Measurements from ENCODE around the gene IL13.
"Not testable (repeated sequence)": the region's sequence is repeated elsewhere in the genome, so short reads cannot be mapped to it uniquely, and the experiment has no call there.

Gene IL13
- 0.14 to 0.24 reads per million in 2 donors for total RNA-seq

DNA sequence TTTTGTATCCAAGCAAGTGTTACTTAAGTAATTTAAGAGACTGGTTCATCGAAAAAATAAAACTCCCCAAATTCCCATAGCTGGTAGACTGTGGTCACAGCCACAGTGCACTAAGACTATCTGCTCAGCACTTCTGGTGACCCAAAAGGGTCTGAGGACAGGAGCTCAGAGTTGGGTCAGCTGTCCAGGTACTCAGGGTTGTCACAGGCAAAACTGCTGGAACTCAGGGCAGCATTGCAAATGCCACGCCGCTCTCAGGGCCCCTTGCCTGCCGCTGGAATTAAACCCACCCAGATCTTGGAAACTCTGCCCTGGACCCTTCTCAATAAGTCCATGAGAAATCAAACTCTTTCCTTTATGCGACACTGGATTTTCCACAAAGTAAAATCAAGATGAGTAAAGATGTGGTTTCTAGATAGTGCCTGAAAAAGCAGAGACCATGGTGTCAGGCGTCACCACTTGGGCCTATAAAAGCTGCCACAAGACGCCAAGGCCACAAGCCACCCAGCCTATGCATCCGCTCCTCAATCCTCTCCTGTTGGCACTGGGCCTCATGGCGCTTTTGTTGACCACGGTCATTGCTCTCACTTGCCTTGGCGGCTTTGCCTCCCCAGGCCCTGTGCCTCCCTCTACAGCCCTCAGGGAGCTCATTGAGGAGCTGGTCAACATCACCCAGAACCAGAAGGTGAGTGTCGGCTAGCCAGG is at the start of gene IL13:
TSS of gene IL13 (plus strand) at position 498 of the 705 bp plus-strand sequence. CDS start at position 512, 14 bp downstream.
- no peak for DNase-seq

DNA sequence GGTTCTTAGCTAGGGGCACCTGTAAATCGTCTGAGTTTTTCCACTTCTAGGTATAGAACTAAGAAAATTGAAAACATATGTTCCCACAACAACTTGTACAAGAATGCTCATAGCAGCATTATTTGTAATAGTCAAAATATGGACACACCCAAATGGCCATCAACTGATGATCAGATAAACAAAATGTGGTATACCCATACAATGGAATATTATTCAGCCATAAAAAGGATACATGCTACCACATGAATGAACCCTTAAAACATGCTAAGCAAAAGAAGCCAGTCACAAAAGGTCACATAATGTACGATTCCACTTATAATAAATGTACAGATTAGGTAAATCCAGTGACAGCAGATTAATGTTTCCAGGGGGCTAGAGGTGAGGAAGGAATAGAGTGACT is 46.0 kb upstream of the IL13 start:
- no peak for DNase-seq

GRCh38 chr5:132612846-132613245 is 45.1 kb upstream of the IL13 start:
- DNase-seq = no peak

- DNase-seq = no peak
Measured at GRCh38 chr5:132621699-132622098, 36.3 kb upstream of the IL13 start.

DNA sequence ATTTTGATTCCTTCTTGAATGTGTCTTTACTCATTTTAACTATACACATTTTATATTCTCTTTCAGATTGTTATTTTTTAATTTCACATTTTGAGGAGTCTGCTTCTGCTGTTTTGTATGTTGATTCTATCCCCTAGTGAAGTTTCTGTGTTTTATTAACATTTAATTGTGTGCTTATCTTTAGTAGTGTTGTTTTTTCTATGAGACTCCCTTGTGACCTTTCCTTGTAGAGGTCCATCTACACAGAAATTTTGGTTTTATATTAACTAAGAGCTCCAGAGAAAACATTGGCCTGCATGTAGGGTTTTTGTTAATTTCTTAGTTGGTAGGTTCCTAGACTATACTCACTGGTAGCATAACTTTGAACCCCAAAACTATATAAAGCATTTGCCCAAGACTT is 35.4 kb upstream of the IL13 start:
- DNase-seq = no peak

- no peak for DNase-seq
Measured at GRCh38 chr5:132627470-132627869, 30.5 kb upstream of the IL13 start.

- no peak for DNase-seq
Measured at GRCh38 chr5:132628814-132629213, 29.2 kb upstream of the IL13 start.

DNA sequence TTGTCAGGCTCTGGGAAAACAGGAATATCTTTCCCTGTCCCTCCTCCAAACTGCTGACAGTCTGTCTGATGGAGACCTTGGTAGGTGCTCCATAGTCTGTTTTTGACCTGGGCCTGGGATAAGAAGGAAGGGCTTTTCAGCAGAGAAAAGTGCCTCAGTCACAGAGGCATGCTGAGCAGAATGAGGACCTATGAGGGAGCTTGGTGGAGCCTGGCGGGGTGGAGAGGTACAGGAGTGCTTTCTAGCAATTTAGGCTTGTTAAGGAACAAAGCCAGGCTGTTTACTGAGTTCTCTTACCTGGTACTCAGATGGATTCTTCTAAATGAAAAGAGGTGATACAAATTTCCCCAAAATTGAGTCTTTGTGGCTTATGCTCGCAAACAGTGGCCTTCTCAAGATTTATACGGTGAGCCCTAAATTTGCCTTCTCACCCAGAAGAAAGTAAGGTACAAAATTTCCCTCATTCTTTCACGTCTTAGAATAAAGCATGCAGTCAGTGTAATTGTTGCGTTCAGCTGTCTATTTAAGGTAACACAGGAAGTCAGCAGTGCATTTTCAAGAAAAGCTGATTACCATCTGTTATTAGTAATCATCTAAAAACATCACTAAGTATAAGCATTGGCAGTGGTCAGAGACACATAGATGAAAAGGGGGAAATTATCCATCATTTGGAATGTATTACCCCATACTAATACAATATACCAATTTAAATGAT is 28.6 kb upstream of the IL13 start:
- no peak for DNase-seq

GRCh38 chr5:132633587-132633986 is 24.4 kb upstream of the IL13 start:
- not testable (repeated sequence) for DNase-seq

GRCh38 chr5:132635873-132636272 is 22.1 kb upstream of the IL13 start:
- no peak for DNase-seq

DNA sequence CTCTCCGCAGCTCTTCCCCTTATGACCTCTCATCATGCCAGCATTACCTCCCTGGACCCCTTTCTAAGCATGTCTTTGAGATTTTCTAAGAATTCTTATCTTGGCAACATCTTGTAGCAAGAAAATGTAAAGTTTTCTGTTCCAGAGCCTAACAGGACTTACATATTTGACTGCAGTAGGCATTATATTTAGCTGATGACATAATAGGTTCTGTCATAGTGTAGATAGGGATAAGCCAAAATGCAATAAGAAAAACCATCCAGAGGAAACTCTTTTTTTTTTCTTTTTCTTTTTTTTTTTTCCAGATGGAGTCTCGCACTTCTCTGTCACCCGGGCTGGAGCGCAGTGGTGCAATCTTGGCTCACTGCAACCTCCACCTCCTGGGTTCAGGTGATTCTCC is 20.7 kb upstream of the IL13 start:
- no peak for DNase-seq

DNA sequence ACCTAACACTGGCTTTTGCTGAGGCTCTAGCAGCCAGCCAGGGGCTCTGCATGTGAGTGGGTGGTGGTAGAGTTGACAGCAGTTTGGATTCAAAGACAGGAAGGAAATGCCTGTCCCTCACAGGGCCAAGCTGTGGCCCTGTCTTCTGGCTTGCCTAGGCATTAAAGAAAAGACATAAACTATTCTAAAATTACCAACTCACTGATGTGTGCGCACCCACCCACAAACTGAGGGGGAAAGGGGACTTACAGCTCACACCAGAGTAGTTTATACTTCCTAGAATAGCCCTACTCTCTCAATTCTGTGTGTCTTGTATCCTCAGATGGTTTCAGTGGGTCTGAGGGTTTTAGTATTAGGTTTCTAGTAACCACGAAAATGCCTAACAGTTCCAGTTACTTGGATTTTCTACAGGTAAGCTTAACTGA is 18.3 kb upstream of the IL13 start:
- no peak for DNase-seq

GRCh38 chr5:132640613-132641012 is 17.4 kb upstream of the IL13 start:
- DNase-seq = no peak

GRCh38 chr5:132641241-132641723 is 16.7 kb upstream of the IL13 start:
- no peak for DNase-seq

GRCh38 chr5:132641841-132642240 is 16.1 kb upstream of the IL13 start:
- DNase-seq = no peak

DNA sequence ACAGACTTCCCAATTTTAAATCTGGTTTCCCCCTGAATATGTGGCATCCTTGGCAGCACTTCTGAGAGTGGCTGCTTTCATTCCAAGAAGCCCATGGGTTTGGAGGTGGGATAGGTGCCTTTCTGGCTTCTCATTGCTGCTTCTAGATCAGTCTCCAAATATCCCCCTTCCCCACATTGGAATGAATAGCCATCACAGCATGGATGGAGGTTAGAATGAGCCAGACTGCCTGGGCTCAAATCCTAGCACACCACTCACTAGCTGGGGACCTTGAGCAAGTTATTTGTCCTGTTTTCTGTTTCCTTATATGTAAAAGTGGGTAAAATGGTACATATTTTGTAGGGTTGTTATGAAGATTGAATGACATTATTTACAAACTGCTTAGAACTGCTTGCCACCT is 13.8 kb upstream of the IL13 start:
- no peak for DNase-seq

- DNase-seq = no peak
Measured at GRCh38 chr5:132646583-132647266, 11.2 kb upstream of the IL13 start.

DNA sequence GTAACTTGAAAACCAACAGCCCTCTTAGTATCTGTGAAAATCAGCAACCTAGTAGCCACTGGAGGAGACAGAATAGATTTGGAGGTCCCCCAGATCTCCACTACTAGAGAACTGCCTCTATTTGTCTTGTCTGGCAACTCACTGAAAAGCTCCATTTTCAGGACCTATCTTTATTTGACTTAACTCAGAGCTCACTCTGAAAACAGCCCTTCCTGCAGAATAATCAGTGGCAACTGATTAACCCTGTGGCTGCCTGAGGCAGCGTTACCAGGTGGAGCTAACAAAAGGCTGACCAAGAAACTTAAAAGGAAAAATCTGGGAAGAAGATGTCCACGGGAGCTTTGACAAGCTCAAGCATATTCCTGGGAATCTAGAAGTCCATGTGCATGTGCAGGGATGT is 10.5 kb upstream of the IL13 start:
- DNase-seq = no peak

GRCh38 chr5:132648355-132648754 is 9.6 kb upstream of the IL13 start:
- DNase-seq = no peak

- DNase-seq = no peak
Measured at GRCh38 chr5:132651838-132652469, 6.0 kb upstream of the IL13 start.

GRCh38 chr5:132653716-132654115 is 4.3 kb upstream of the IL13 start:
- DNase-seq = no peak

- DNase-seq = no peak
Measured at GRCh38 chr5:132655821-132656773, 1.9 kb upstream of the IL13 start.

Measured in T-helper 9 cell (primary cell).